Activated T-helper 1 cell treated with Interleukin-2 at 50 U/mL for 16 hours (primary cell): Measurements from ENCODE around the gene CYP19A1.
"Not testable (repeated sequence)": the region's sequence is repeated elsewhere in the genome, so short reads cannot be mapped to it uniquely, and the experiment has no call there.

Experiments
- DNase-seq: peaks from one replicate; pipeline ENCODE4 v3.0.0-alpha.2; 2020; ENCODE audit warnings: low read depth

CYP19A1 gene

GRCh38 chr15:51205050-51205975 lies 133.1 kb downstream of the CYP19A1 start:
- DNase-seq = no peak

- no peak for DNase-seq
Observed at GRCh38 chr15:51203797-51204196, 134.6 kb downstream of the CYP19A1 start.

GRCh38 chr15:51202783-51203182 lies 135.6 kb downstream of the CYP19A1 start:
- DNase-seq = no peak

GRCh38 chr15:51201581-51201980 lies 136.8 kb downstream of the CYP19A1 start:
- no peak for DNase-seq

DNA sequence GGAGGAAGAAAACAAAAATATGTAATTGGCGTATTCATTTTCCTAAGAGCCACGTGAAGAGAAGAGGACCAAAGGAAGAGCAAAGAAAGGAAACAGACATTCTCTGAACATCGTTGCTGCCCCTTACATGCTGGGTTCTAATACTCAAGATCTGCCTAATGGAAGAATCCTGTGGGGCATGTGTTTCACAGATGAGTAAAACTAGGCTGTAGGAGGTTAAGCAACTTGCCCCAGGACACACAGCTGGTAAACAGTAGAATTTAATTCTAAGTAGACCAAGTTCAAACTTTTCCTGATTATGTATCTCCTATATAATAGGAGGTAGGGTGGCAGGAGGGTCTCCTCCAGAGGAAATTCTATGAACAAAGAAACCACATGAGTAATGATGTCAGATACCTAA lies 137.6 kb downstream of the CYP19A1 start:
- no peak for DNase-seq

DNA sequence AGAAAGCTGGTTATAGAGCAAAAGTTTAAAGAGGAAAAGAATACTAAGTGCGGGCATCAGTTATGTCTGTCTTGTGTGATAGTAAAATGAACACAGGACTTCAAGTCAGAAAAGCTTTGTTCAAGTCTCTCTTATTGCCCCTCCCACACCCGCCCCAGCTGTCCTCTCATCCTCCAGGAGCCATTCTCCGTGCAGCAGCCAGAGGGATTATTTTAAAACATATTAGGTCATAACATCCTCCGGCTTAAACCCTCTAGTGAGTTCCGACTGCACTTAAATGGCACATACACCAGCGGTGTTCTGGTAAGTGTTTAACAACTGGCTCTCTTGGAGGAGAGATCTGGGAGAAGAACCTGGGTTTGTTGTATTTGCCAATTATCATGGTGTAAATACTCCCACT lies 138.9 kb downstream of the CYP19A1 start:
- DNase-seq = no peak

DNA sequence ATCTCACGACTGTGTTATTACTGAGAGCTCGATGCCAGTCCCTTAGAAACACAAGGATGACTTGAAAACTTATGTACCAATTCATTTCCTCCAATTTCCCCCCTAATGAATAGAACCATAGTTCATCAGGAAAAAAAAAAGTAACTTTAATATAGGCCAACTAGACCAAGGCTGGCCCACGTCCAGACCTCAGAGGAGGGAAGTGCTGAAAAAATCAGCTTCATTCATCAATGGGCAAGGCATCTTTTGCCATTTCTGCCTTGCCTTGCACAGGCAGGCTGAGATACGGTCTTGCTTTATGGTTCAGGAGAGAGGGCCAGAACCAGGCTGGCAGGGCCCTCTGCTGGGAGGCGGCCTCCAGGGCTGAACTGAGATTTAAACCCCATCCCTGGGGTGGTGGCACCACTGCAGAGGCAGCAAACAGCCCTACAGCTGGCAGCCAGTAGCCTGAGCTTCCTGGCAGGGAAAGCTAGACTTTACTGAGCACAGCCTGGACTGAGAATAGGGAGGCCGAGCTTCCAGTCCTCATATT lies 139.6 kb downstream of the CYP19A1 start:
- no peak for DNase-seq

- no peak for DNase-seq
Observed at GRCh38 chr15:51195459-51195858, 142.9 kb downstream of the CYP19A1 start.

DNA sequence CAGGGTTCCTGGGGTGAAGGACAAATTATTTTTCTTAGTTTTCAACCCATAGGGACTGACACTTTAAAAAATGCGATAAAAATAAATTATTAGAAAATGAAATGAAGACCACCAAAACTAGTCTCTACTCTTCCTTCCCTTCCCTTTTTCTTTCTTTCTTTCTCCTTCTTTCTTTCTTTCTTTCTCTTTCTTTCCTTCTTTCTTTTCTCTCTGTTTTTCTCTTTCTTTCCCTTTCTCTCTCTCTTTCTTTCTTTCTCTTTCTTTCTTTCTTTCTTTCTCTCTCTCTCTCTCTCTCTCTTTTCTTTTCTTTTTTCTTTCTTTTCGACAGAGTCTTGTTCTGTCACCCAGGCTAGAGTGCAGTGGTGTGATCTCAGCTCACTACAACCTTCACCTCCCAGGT lies 144.4 kb downstream of the CYP19A1 start:
- DNase-seq = no peak

- no peak for DNase-seq
Observed at GRCh38 chr15:51193526-51193925, 144.9 kb downstream of the CYP19A1 start.

- peak; percentile 35 for DNase-seq
Observed at GRCh38 chr15:51192521-51193280, 145.7 kb downstream of the CYP19A1 start.

DNA sequence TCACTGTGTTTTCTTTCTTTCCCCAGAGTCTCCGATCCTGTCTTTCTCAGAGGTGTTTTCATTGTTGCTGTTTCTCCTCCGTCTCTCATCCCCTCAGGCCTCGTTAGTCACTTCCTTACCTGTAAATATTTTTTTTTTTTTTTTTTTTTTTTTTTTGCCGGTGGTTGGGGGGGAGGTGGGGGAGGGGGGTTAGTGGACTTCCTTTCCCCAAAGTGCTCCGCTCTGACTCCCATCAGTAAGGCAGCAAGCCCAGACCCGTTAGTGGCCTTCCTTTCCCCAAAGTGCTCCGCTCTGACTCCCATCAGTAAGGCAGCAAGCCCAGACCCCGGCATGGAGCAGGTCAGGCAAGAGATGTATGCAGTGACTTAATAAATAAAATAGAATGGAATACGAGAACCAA lies 146.6 kb downstream of the CYP19A1 start:
- no peak for DNase-seq

- DNase-seq = no peak
Observed at GRCh38 chr15:51191072-51191670, 147.2 kb downstream of the CYP19A1 start.

GRCh38 chr15:51190424-51191068 lies 147.8 kb downstream of the CYP19A1 start:
- no peak for DNase-seq

- no peak for DNase-seq
Observed at GRCh38 chr15:51189669-51190385, 148.6 kb downstream of the CYP19A1 start.

GRCh38 chr15:51188791-51189190 lies 149.6 kb downstream of the CYP19A1 start:
- DNase-seq = not testable (repeated sequence)

DNA sequence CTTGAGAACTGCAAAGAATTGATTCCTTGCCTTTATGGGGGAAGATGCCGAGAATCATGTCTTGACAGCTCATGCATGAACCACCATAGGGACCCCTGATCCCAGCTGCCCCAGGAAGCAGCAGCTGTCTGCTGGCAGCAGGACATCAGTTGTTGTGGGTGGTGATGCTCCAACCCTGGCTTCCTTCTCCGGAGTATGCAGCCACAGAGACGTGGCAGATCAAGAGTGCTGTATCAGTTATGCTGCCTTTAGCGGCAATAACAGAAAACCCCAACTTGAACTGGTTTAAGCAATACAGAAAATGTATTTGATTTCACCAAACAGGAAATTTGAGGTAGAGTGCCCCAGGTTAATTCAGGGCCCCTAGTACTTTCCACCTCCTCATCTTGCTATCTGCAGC lies 151.5 kb downstream of the CYP19A1 start:
- DNase-seq = no peak

DNA sequence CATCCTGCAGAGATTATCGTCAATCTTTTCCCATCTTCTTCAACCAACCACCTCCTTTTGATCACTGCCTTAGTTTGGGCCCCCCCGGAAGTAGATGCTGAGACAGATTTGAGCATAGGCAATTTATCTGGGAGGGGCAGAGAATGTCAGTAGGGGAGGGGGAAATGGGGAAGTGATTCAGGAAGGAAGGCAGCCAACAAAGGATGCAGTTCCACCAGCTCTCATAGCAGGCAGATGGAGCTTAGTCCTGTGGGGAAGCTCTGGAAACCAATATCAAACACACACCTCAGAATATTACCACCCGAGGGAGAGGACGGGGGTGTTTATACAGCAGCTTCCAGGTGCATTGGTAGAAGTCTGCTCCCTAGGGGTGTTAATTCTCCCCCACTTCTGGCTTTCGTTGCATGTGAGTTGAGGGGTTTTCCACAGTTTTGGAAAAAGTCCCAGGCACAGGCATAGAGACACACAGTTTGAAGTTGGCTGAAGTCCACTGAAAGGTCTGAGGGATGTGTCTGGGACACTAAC lies 152.2 kb downstream of the CYP19A1 start:
- DNase-seq = no peak

GRCh38 chr15:51185213-51186159 lies 152.9 kb downstream of the CYP19A1 start:
- no peak for DNase-seq

DNA sequence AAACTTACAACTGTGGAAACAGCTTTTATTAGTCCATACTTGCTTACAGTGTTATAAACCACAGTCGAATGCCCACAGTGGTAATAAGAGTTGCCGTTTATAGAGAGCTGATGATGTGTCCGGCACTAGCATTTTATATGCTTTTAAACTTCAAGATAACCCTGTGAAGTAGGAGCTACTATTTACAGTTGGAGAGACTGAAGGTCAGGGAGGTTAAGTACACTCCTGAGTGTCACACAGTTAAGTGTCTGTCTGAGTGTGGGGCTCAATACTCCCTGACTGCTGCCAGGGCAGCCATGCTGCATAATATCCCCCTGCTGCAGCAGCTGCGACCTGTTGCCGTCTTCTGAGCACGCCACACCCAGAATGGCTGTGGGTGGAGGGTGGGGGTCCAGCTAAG lies 153.8 kb downstream of the CYP19A1 start:
- no peak for DNase-seq
